IMR-90 (cell line): ENCODE results near the gene MMUT. TPM values are rescaled to one million over a fixed set of nuclear protein-coding genes. Genes with fewer than 3 reads are reported as not detected.
"Not testable (repeated sequence)": the region's sequence is repeated elsewhere in the genome, so short reads cannot be mapped to it uniquely, and the experiment has no call there.

Experiments
- ATAC-seq: fragments of 200-7000 bp; cut with Tn5 transposase; 2 replicates; pipeline ENCODE4 v1.9.1; 2020; ENCODE audit warnings: low read depth, mild to moderate bottlenecking, moderate library complexity
- BruUV-seq: library from RNA; stranded (reverse); fragments of 400-500 nt; replicated peaks from 2 replicates; lab custom pipeline; 2021; lab: Mats Ljungman, UMichigan
- CTCF ChIA-PET: fragments of 300-600 bp; formaldehyde crosslinking; extraction: SDS; loops from one replicate; lab custom pipeline; 2021; ENCODE audit warnings: antibody characterized with exemption; lab: Yijun Ruan, JAX
- POLR2A ChIA-PET: fragments of 300-600 bp; sonication (Branson Sonifier 250); formaldehyde crosslinking; loops from one replicate; lab custom pipeline; 2022; ENCODE audit warnings: antibody characterized with exemption; ENCODE audit not compliant: unreplicated experiment; lab: Charles Lee
- DNase-seq: peaks from one replicate; pipeline ENCODE4 v3.0.0; 2013
- H2AFZ ChIP-seq: replicated peaks from 2 replicates; pipeline ENCODE3; 2013; ENCODE audit warnings: low read length, mild to moderate bottlenecking; ENCODE audit not compliant: poor library complexity
- H2AK5ac ChIP-seq: 2 replicates; pipeline ENCODE4 v1.6.1; 2013; ENCODE audit warnings: low read depth, low read length, inconsistent platforms
- H2AK9ac ChIP-seq: replicated peaks from 2 replicates; pipeline ENCODE3; 2013; ENCODE audit warnings: mild to moderate bottlenecking, low read depth, low read length, moderate library complexity; ENCODE audit not compliant: poor library complexity
- H2BK120ac ChIP-seq: 2 replicates; pipeline ENCODE4 v1.6.1; 2013; ENCODE audit warnings: low read depth, low read length, inconsistent platforms
- H2BK15ac ChIP-seq: 3 replicates; pipeline ENCODE4 v1.6.1; 2013; ENCODE audit warnings: low read depth, low read length, inconsistent platforms
- H2BK20ac ChIP-seq: 2 replicates; pipeline ENCODE4 v1.6.1; 2013; ENCODE audit warnings: low read depth, mild to moderate bottlenecking, inconsistent platforms, low read length, moderate library complexity
- H2BK5ac ChIP-seq: 2 replicates; pipeline ENCODE4 v1.6.1; 2013; ENCODE audit warnings: mild to moderate bottlenecking, low read depth, low read length, inconsistent platforms; ENCODE audit not compliant: poor library complexity, severe bottlenecking
- H3K14ac ChIP-seq: replicated peaks from 2 replicates; pipeline ENCODE4 v1.6.1; 2013; ENCODE audit warnings: low read depth, low read length, inconsistent platforms
- H3K18ac ChIP-seq: 2 replicates; pipeline ENCODE4 v1.6.1; 2013; ENCODE audit warnings: low read depth, low read length, control low read depth
- H3K23ac ChIP-seq: 2 replicates; pipeline ENCODE4 v1.6.1; 2013; ENCODE audit warnings: low read depth, low read length, inconsistent platforms
- H3K27ac ChIP-seq: 2 replicates; pipeline ENCODE4 v1.5.1; 2013; ENCODE audit warnings: mild to moderate bottlenecking, control low read depth, low read length; ENCODE audit not compliant: insufficient read depth
- H3K27me3 ChIP-seq: 2 replicates; pipeline ENCODE4 v1.6.1; 2013; ENCODE audit warnings: low read length; ENCODE audit not compliant: control insufficient read depth, insufficient read depth
- H3K36me3 ChIP-seq: 2 replicates; pipeline ENCODE4 v1.6.1; 2013; ENCODE audit warnings: low read length, mixed read lengths; ENCODE audit not compliant: control insufficient read depth, insufficient read depth
- H3K4ac ChIP-seq: 2 replicates; pipeline ENCODE4 v1.6.1; 2013; ENCODE audit warnings: low read depth, low read length, inconsistent platforms
- H3K4me1 ChIP-seq: 2 replicates; pipeline ENCODE4 v1.6.1; 2013; ENCODE audit warnings: low read length, mixed read lengths; ENCODE audit not compliant: control insufficient read depth, insufficient read depth
- H3K4me2 ChIP-seq: 2 replicates; pipeline ENCODE4 v1.6.1; 2013; ENCODE audit warnings: low read depth, mild to moderate bottlenecking, control low read depth, low read length, moderate library complexity
- H3K4me3 ChIP-seq: 2 replicates; pipeline ENCODE4 v1.5.1; 2013; ENCODE audit warnings: low read depth, mild to moderate bottlenecking, control low read depth, low read length, moderate library complexity; ENCODE audit not compliant: insufficient read depth
- H3K56ac ChIP-seq: 2 replicates; pipeline ENCODE4 v1.6.1; 2013; ENCODE audit warnings: low read length, inconsistent platforms; ENCODE audit not compliant: insufficient read depth; ENCODE audit errors: extremely low read depth
- H3K79me1 ChIP-seq, 2 experiments: 2 replicates each; pipeline ENCODE4 v1.6.1; 2013; ENCODE audit warnings: low read length in 2 of 2, inconsistent platforms in 1 of 2, low read depth in 1 of 2
- H3K9ac ChIP-seq: 2 replicates; pipeline ENCODE4 v1.6.1; 2013; ENCODE audit warnings: low read depth, low read length, control low read depth
- H3K9me1 ChIP-seq: 2 replicates; pipeline ENCODE4 v1.6.1; 2013; ENCODE audit warnings: low read length, inconsistent platforms; ENCODE audit not compliant: insufficient read depth
- H3K9me3 ChIP-seq: 2 replicates; pipeline ENCODE4 v1.6.1; 2013; ENCODE audit warnings: low read length; ENCODE audit not compliant: control insufficient read depth, insufficient read depth
- H4K20me1 ChIP-seq: 2 replicates; pipeline ENCODE4 v1.6.1; 2013; ENCODE audit warnings: low read length, inconsistent platforms; ENCODE audit not compliant: insufficient read depth
- H4K5ac ChIP-seq: 2 replicates; pipeline ENCODE4 v1.6.1; 2013; ENCODE audit warnings: mild to moderate bottlenecking, low read depth, low read length, control low read depth
- H4K8ac ChIP-seq, 2 experiments: 2 replicates each; pipeline ENCODE4 v1.6.1; 2013; ENCODE audit warnings: low read depth in 2 of 2, low read length in 2 of 2, control low read depth in 1 of 2, inconsistent platforms in 1 of 2
- H4K91ac ChIP-seq: 2 replicates; pipeline ENCODE4 v1.6.1; 2013; ENCODE audit warnings: low read depth, low read length, inconsistent platforms; ENCODE audit not compliant: insufficient read depth
- WGBS, 2 experiments: methylation state at CpG; one replicate each; pipeline versions ENCODE4 v1.1.5 to v1.1.7; 2013; ENCODE audit warnings: missing lambda C conversion rate in 2 of 2; ENCODE audit not compliant: insufficient read length in 1 of 2; ENCODE audit errors: extremely low coverage in 2 of 2; 5-methylcytosine and 5-hydroxymethylcytosine counted together
- dilution Hi-C: fragments of 300-500 bp; cut with HindIII; formaldehyde crosslinking; loops from one replicate; pipeline ENCODE4 v1.14.3; 2018; ENCODE audit warnings: low sequenced_read_pairs; ENCODE audit not compliant: unreplicated experiment
- in situ Hi-C: fragments of 300-500 bp; cut with MboI; formaldehyde crosslinking; loops from 3 replicates; pipeline ENCODE4 v1.14.3; 2019; ENCODE audit warnings: low sequenced_read_pairs, inconsistent platforms, mixed read lengths
- intact Hi-C: fragments of 100-400 bp; cut with micrococcal nuclease; formaldehyde crosslinking; loops from 2 replicates; pipeline ENCODE4 v1.10.0; 2022
- polyA plus RNA-seq, 3 experiments: library from polyadenylated mRNA; depleted of rRNA; stranded (reverse); fragments of >200 nt; gene quantifications; 2 replicates each; pipeline ENCODE4 v1.2.3, GENCODE V29; 2012; ENCODE audit warnings: low replicate concordance in 1 of 3
- total RNA-seq: library from RNA; depleted of rRNA; stranded (reverse); fragments of >200 nt; gene quantifications from 2 replicates; pipeline ENCODE4 v1.2.3, GENCODE V29; 2012

MMUT gene
- total and polyA plus RNA-seq, 2 of the 4 experiments (the other 2 are of a cell fraction), result 10.6 to 11.7 TPM

- H3K36me3 ChIP-seq, H4K8ac ChIP-seq, H2AK9ac ChIP-seq, H3K23ac ChIP-seq, dilution Hi-C loops, H3K4me1 ChIP-seq, CTCF ChIA-PET, H3K18ac ChIP-seq, H4K91ac ChIP-seq, H2AFZ ChIP-seq, intact Hi-C loops, BruUV-seq, H4K5ac ChIP-seq, H2BK5ac ChIP-seq, H4K20me1 ChIP-seq, ATAC-seq, H3K56ac ChIP-seq, H2BK15ac ChIP-seq, H3K27me3 ChIP-seq, H2BK120ac ChIP-seq, H3K27ac ChIP-seq, in situ Hi-C loops, H3K79me1 ChIP-seq, H3K4me3 ChIP-seq, H3K4ac ChIP-seq, H3K9me3 ChIP-seq, H3K4me2 ChIP-seq, H3K9me1 ChIP-seq, H2AK5ac ChIP-seq, H2BK20ac ChIP-seq, H3K14ac ChIP-seq, POLR2A ChIA-PET, H3K9ac ChIP-seq, DNase-seq: not testable (repeated sequence)
- WGBS, 2 experiments, result 93% methylated on average over 8 of the region's 28 CpGs; no CpG with 5 or more reads in 1 of the 2 experiments
Measured at GRCh38 chr6:49386667-49387508, 76.2 kb downstream of the MMUT start.
